H9 (cell line): ENCODE results near the gene HORMAD2. TPM values are rescaled to one million over a fixed set of nuclear protein-coding genes. Genes with fewer than 3 reads are reported as not detected.

Experiments used
- DNase-seq: peaks from one replicate; pipeline ENCODE4 v3.0.0-alpha.2; 2017
- H2AFZ ChIP-seq: one replicate; pipeline ENCODE4 v1.6.1; 2013; ENCODE audit warnings: mild to moderate bottlenecking, low read length, control low read depth, moderate library complexity
- H2AK5ac ChIP-seq: 2 replicates; pipeline ENCODE4 v1.6.1; 2013; ENCODE audit warnings: low read length, control low read depth, mixed read lengths; ENCODE audit not compliant: insufficient read length
- H2BK120ac ChIP-seq: one replicate; pipeline ENCODE4 v1.6.1; 2013; ENCODE audit warnings: low read depth, mild to moderate bottlenecking, low read length, control low read depth, inconsistent platforms; ENCODE audit not compliant: poor library complexity, severe bottlenecking
- H2BK12ac ChIP-seq: 2 replicates; pipeline ENCODE4 v1.6.1; 2013; ENCODE audit warnings: low read length, control low read depth, mixed read lengths, low read depth; ENCODE audit not compliant: insufficient read length
- H2BK15ac ChIP-seq: 2 replicates; pipeline ENCODE4 v1.6.1; 2013; ENCODE audit warnings: low read depth, low read length, control low read depth
- H2BK20ac ChIP-seq: one replicate; pipeline ENCODE4 v1.6.1; 2013; ENCODE audit warnings: low read depth, mild to moderate bottlenecking, low read length, control low read depth, inconsistent platforms; ENCODE audit not compliant: poor library complexity, severe bottlenecking
- H2BK5ac ChIP-seq: 2 replicates; pipeline ENCODE4 v1.6.1; 2013; ENCODE audit warnings: low read length, control low read depth, mixed read lengths; ENCODE audit not compliant: insufficient read length
- H3K14ac ChIP-seq: 2 replicates; pipeline ENCODE4 v1.6.1; 2013; ENCODE audit warnings: low read length, control low read depth; ENCODE audit not compliant: insufficient read depth
- H3K18ac ChIP-seq: 2 replicates; pipeline ENCODE4 v1.6.1; 2013; ENCODE audit warnings: low read depth, mild to moderate bottlenecking, mixed read lengths, low read length, control low read depth; ENCODE audit not compliant: insufficient read length
- H3K23ac ChIP-seq: 2 replicates; pipeline ENCODE4 v1.6.1; 2013; ENCODE audit warnings: low read length, control low read depth, mixed read lengths, low read depth; ENCODE audit not compliant: insufficient read length
- H3K23me2 ChIP-seq: 2 replicates; pipeline ENCODE4 v1.6.1; 2013; ENCODE audit warnings: low read depth, mild to moderate bottlenecking, mixed read lengths, low read length, control low read depth; ENCODE audit not compliant: insufficient read length, poor library complexity, severe bottlenecking
- H3K27ac ChIP-seq: 2 replicates; pipeline ENCODE4 v1.5.1; 2013; ENCODE audit warnings: low read length, control low read depth, mixed read lengths, low read depth; ENCODE audit not compliant: insufficient read length
- H3K27me3 ChIP-seq: 2 replicates; pipeline ENCODE4 v1.6.1; 2013; ENCODE audit warnings: low read length, control low read depth, inconsistent platforms; ENCODE audit not compliant: insufficient read depth
- H3K4ac ChIP-seq: 2 replicates; pipeline ENCODE4 v1.6.1; 2013; ENCODE audit warnings: low read depth, mild to moderate bottlenecking, control low read depth, inconsistent platforms, low read length, moderate library complexity
- H3K4me1 ChIP-seq: 2 replicates; pipeline ENCODE4 v1.6.1; 2013; ENCODE audit warnings: low read length, control low read depth, inconsistent platforms; ENCODE audit not compliant: insufficient read depth
- H3K4me2 ChIP-seq: 2 replicates; pipeline ENCODE4 v1.6.1; 2013; ENCODE audit warnings: low read length, control low read depth, mixed read lengths; ENCODE audit not compliant: insufficient read length, insufficient read depth
- H3K56ac ChIP-seq: 2 replicates; pipeline ENCODE4 v1.6.1; 2013; ENCODE audit warnings: low read depth, mild to moderate bottlenecking, mixed read lengths, low read length, control low read depth; ENCODE audit not compliant: insufficient read length
- H3K79me1 ChIP-seq: 2 replicates; pipeline ENCODE4 v1.6.1; 2013; ENCODE audit warnings: low read depth, mild to moderate bottlenecking, moderate library complexity, low read length, control low read depth, inconsistent platforms; ENCODE audit not compliant: insufficient read depth, poor library complexity, severe bottlenecking
- H3K79me2 ChIP-seq: 2 replicates; pipeline ENCODE4 v1.6.1; 2013; ENCODE audit warnings: low read length, control low read depth, inconsistent platforms; ENCODE audit not compliant: insufficient read depth
- H3K9ac ChIP-seq: 2 replicates; pipeline ENCODE4 v1.6.1; 2013; ENCODE audit warnings: low read length, control low read depth, mixed read lengths; ENCODE audit not compliant: insufficient read length; ENCODE audit errors: extremely low read depth
- H3K9me3 ChIP-seq: one replicate; pipeline ENCODE4 v1.6.1; 2013; ENCODE audit warnings: low read depth, low read length, inconsistent platforms; ENCODE audit not compliant: control insufficient read depth
- H3T11ph ChIP-seq: one replicate; pipeline ENCODE4 v1.6.1; 2013; ENCODE audit warnings: mild to moderate bottlenecking, low read length, control low read depth, inconsistent platforms
- H4K20me1 ChIP-seq: one replicate; pipeline ENCODE4 v1.6.1; 2013; ENCODE audit not compliant: control insufficient read depth, insufficient read length, insufficient read depth
- H4K5ac ChIP-seq: 2 replicates; pipeline ENCODE4 v1.6.1; 2013; ENCODE audit warnings: low read depth, mild to moderate bottlenecking, mixed read lengths, low read length, control low read depth; ENCODE audit not compliant: insufficient read length
- H4K8ac ChIP-seq: replicated peaks from 2 replicates; pipeline ENCODE4 v1.6.1; 2013; ENCODE audit warnings: low read length, control low read depth, mixed read lengths, low read depth; ENCODE audit not compliant: insufficient read length
- H4K91ac ChIP-seq: 2 replicates; pipeline ENCODE4 v1.6.1; 2013; ENCODE audit warnings: low read depth, mild to moderate bottlenecking, moderate library complexity, mixed read lengths, low read length, control low read depth; ENCODE audit not compliant: insufficient read length
- H3K27ac Mint-ChIP-seq, 3 experiments: 2 replicates in 2 of 3; 3 replicates in 1 of 3; pipeline ENCODE4 v1.8.0; 2020 to 2021; ENCODE audit warnings: mixed read lengths in 3 of 3, mild to moderate bottlenecking in 1 of 3, moderate library complexity in 1 of 3
- H3K27me3 Mint-ChIP-seq: 2 replicates; pipeline ENCODE4 v1.8.0; 2021; ENCODE audit warnings: low read depth, mild to moderate bottlenecking, moderate library complexity, mixed read lengths
- H3K36me3 Mint-ChIP-seq, 3 experiments: 2 replicates in 2 of 3; 3 replicates in 1 of 3; pipeline ENCODE4 v1.8.0; 2020 to 2021; ENCODE audit warnings: low read depth in 3 of 3, mixed read lengths in 3 of 3; ENCODE audit not compliant: insufficient read depth in 1 of 3
- H3K4me1 Mint-ChIP-seq, 2 experiments: 2 replicates each; pipeline ENCODE4 v1.8.0; 2020; ENCODE audit warnings: mixed read lengths in 2 of 2
- H3K4me3 Mint-ChIP-seq, 2 experiments: 2 replicates in 1 of 2; 3 replicates in 1 of 2; pipeline ENCODE4 v1.8.0; 2020 to 2021; ENCODE audit warnings: mild to moderate bottlenecking in 2 of 2, mixed read lengths in 2 of 2, moderate library complexity in 1 of 2
- H3K9me3 Mint-ChIP-seq, 2 experiments: 2 replicates in 1 of 2; 3 replicates in 1 of 2; pipeline ENCODE4 v1.8.0; 2020; ENCODE audit warnings: mild to moderate bottlenecking in 2 of 2, mixed read lengths in 2 of 2, moderate library complexity in 1 of 2
- WGBS: extraction: QIAGEN DNeasy Blood & Tissue Kit; methylation state at CpG from one replicate; pipeline ENCODE4 v1.1.7; 2013; ENCODE audit warnings: missing lambda C conversion rate, low lambda C conversion rate, mixed read lengths; ENCODE audit not compliant: insufficient read length; ENCODE audit errors: extremely low coverage; 5-methylcytosine and 5-hydroxymethylcytosine counted together
- total RNA-seq: library from RNA; stranded (reverse); gene quantifications from 2 replicates; pipeline ENCODE4 v1.2.1, GENCODE V29; 2021
- TF ChIP-seq, protein P1 (sequence below): fragments of 200-600 bp; sonication (generic); conservative IDR thresholded peaks from 3 replicates; pipeline ENCODE4 v1.8.0; 2021; ENCODE audit warnings: antibody characterized with exemption, mild to moderate bottlenecking

Gene HORMAD2
- total RNA-seq, 1 experiment from 2014 or later = not detected

DNA sequence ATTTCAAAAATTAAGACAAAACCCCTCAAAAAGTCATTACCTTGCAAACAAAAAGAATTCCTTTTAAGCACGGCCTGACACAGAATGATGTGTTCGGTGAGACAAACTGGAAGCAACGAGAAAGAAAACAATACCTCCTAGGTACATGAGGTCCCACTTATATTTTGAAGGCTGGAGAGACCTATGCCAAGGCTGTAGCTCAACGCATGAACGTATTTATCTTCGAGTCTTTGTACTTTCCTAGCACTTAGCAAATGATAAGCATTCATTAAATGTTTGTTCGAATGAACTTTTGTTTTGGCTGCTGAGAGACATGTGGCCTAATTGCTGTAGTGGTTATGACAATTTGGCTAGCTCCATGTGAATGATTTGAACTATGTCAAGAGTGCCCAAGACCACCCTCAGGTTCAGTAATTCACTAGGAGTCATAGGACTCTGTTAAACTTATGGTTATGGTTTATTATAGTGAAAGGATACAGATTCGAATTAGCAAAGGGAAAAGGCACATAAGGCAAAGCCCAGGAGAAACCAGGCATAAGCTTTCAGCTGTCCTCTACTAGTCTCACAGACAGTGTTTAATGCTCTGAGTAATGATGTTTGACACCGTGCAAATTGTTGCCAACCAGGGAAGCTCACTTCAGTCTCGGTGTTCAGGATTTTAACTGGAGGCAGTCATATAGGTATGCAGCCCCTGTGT is 26.0 kb upstream of the HORMAD2 start:
- Histone ChIP-seq H3K4ac (no peak overlapping the region), H3K14ac (no peak overlapping the region), H3K23me2 (no peaks in the 10 kb centered on the region), H3K9me3 (no peaks in the 10 kb centered on the region), H4K91ac (no peak overlapping the region), H3K4me1 (no peaks in the 10 kb centered on the region), H2AFZ (no peak overlapping the region), H3T11ph (no peak overlapping the region), H3K27ac (no peak overlapping the region), H3K18ac (no peak overlapping the region), H2BK12ac (no peak overlapping the region), H3K9ac (no peak overlapping the region), H2BK120ac (no peak overlapping the region), H2BK15ac (no peak overlapping the region), H4K20me1 (no peaks in the 10 kb centered on the region), H3K23ac (no peak overlapping the region), H3K79me2 (no peaks in the 10 kb centered on the region), H3K79me1 (no peaks in the 10 kb centered on the region), H3K27me3 (no peaks in the 10 kb centered on the region), H3K4me2 (no peak overlapping the region), H4K8ac (no peak overlapping the region), H2BK5ac (no peak overlapping the region), H3K56ac (no peak overlapping the region), H2AK5ac (no peak overlapping the region), H2BK20ac (no peak overlapping the region), H4K5ac (no peak overlapping the region)
- TF ChIP-seq, protein P1, sequence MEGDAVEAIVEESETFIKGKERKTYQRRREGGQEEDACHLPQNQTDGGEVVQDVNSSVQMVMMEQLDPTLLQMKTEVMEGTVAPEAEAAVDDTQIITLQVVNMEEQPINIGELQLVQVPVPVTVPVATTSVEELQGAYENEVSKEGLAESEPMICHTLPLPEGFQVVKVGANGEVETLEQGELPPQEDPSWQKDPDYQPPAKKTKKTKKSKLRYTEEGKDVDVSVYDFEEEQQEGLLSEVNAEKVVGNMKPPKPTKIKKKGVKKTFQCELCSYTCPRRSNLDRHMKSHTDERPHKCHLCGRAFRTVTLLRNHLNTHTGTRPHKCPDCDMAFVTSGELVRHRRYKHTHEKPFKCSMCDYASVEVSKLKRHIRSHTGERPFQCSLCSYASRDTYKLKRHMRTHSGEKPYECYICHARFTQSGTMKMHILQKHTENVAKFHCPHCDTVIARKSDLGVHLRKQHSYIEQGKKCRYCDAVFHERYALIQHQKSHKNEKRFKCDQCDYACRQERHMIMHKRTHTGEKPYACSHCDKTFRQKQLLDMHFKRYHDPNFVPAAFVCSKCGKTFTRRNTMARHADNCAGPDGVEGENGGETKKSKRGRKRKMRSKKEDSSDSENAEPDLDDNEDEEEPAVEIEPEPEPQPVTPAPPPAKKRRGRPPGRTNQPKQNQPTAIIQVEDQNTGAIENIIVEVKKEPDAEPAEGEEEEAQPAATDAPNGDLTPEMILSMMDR = no peak
- Mint-ChIP-seq H3K27ac (no peak overlapping the region), H3K9me3 (peaks cover 15 to 18% of the 10 kb centered on the region in 2 experiments), H3K36me3 (peaks cover 0 to 6% (median 2%) of the 10 kb centered on the region in 3 experiments; a peak in 5 of 7 replicates), H3K4me1 (no peaks in the 10 kb centered on the region), H3K4me3 (no peak overlapping the region), H3K27me3 (0 out of 2 replicates have a peak, but pooled peaks cover 2% of the 10 kb centered on the region)
- WGBS = no CpG with 5 or more reads among the region's 10 CpGs
- DNase-seq = no peak
